Inflammatory macrophage treated with lipopolysaccharide for 4 hours (primary cell): Measurements from ENCODE around the gene ABI3BP.
"Not testable (repeated sequence)": the region's sequence is repeated elsewhere in the genome, so short reads cannot be mapped to it uniquely, and the experiment has no call there.

ENCODE experiments used
- DNase-seq: peaks from one replicate; pipeline ENCODE4 v3.0.0-alpha.2; 2020

Gene ABI3BP

DNA sequence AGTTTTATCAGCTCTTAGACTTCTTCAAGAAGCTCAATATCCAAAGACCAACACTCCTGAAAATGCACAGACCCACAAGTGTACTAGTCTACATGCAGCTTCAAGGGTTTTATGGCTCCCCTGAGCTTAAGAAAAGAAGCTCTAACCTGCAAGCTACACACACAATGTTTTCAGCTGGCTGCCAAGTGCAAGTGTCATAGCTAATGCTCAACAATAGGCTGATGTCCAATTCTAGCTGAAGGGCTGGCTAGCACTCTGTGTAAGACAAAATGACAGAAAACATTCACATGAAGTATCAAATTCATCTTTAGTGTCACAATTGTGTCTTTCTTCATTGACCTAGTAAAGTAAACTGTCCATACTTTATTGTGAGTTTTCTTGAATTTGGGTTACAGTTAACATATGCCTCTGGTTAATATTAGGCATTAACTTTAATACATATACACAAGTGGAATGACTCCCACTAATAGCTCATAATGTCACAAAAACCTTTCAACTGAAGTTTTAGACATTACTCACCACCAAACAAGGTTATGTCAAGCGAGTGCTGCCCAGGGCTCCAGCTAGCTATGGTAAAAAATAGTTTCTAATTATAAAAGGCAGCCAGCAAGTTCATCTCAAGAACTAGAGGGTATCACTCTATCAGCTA lies 15.1 kb downstream of the ABI3BP start:
- DNase-seq, result no peak

DNA sequence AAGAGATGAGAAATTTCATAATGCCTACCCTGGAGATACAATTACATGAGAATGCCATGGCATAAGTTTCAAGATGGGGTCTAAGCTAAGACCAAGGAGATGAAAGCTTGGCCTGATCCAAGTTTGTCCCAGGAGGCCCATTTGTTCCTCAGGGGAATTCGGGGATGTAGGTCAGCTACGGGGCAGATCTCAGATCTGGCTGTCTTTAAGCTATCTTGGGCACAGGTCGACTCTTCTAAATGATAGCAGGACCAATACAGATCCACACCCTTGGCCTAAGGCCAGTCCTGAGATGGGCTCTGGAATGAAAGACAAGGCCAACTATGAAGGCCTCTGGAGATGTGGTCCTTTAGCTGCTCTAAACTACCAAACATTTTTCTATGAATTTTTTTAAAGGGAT lies 16.6 kb downstream of the ABI3BP start:
- no peak for DNase-seq

- no peak for DNase-seq
These were observed 17.5 kb downstream of the ABI3BP start for GRCh38 chr3:100975714-100976113.

GRCh38 chr3:100973594-100973993 lies 19.6 kb downstream of the ABI3BP start:
- no peak for DNase-seq

GRCh38 chr3:100972867-100973266 lies 20.4 kb downstream of the ABI3BP start:
- DNase-seq, result no peak

- no peak for DNase-seq
These were observed 20.8 kb downstream of the ABI3BP start for GRCh38 chr3:100972301-100972844.

DNA sequence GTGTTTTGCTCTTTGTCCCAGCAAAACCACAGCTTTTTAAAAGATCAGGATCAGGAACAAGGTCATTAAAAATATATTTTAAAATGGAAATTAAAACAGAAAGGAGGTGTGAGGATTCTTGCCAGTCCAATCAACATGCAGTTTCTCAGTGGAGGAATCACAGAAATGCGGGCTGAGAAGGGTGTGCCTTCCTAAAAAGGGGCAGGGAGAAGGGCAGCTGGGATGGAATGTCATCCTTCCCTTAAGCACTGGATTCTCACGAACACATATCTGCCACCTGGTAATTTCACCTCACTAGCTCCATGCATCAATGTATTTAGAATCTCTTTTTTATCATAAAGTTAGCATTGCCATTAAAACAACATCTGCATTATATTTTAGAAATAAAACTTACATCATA lies 21.4 kb downstream of the ABI3BP start:
- no peak for DNase-seq

- no peak for DNase-seq
These were observed 22.7 kb downstream of the ABI3BP start for GRCh38 chr3:100970477-100970990.

DNA sequence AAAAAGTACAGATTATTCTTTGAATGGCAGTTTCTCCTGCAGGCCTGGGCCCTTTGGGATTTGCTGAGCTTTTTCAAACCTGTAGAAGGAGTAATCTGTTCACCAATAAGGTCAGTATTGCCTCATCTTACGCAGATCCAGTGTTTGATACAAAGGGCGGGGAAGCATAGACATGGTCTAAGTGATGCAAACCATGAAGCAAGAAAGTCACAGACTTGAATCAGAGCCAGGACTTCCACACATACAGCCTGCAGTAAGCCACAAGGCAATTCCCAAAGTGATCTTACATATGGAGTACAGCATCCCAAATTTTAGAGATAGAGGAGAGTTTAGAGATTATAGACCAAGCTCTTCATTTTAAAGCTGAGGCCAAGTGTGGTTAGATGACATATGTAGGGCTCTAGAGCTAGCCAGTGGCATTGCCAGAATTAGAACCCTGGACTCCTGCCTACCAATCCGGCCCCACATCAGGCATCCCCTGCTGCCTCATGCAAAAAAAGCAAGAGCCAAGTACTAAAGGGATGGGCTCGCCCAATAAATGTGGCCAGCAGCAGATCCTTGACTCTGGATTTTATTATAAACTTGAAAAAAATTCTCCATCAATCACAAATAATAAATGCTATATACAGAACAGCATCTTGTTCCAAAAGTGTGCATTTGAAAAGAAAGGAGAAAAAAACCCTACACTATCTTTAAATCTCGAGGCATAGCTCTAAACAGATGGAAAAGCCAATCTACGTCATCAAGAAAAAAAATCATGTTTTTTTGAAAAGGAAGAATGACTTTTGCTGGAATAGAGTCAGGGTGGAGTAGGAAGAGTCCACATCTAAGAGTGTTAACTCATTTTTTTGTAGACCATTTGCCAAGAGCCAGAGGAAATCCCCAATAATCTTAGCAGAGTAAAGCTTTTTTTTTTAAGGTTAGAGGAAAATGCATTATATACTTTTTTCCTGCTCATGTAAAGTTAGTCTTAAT lies 24.0 kb downstream of the ABI3BP start:
- no peak for DNase-seq

- no peak for DNase-seq
These were observed 26.4 kb downstream of the ABI3BP start for GRCh38 chr3:100966807-100967206.

DNA sequence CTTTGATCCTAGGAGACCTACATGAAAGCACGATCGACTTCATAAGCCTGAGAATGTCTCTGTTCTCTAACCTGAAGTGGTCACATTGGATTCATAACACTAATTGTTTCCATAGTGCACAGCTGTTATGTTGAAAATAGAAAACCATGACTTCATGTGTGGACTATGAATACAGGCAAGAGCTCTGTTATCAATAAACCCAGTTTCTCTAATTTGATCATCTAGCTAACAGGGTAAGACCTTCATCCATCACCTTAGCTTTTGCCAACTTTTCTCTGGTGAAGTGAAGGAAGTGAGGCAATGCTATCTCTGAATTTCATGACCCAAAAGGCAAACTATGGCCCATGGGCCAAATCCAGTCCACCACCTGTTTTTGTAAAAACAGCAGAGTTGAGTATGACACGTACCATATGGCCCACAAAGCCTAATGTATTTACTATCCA lies 27.2 kb downstream of the ABI3BP start:
- DNase-seq, result no peak

DNA sequence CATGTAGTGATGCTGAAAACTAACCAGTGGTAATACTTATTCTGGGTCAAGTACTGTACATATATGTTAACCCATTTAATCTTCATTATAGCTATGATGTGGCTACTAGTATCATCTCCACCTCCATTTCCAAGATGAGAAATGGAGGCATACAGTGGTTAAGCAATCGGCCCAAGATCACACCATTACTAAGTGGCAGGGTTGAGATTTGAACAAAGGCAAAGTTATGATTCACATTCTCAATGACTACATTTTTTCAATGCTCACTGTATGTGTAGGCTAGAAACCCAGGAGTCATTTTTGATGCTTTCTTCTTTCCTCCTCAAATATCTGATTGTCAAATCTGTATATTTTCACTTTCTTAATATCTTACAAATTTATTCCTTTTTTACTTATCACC lies 30.2 kb downstream of the ABI3BP start:
- no peak for DNase-seq

DNA sequence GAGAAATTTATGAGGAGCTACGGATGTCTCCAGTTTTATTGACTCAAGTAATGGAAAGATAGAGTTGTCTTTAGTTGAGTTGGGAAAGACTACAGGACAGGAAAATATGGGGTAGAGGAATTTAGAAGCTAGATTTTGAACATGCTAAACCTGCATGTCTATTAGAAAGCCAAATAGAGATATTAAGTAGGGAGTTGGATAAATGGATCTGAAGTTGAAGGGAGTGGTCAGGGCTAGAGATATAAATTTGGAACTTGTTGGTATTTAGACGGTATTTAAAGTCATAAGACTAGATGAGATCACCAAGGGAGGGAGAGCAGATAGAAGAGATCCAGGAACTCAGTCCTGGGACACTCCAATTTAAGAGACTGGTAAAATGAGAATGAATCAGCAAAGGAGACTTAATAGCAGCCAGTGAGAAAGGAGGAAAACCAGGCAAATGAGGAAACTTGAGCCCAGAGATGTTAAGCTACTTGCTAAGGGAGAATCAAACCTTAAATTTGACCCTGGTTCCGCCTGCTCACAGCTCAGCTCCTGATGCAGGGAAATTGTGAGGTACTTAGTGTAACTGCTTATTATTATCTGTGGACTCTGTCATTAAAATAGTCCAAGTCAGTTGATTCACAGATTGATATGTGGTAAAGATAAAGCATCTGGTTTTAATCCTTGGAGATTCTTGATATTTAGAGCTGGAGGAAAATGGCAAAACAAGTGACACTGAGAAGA lies 35.8 kb downstream of the ABI3BP start:
- no peak for DNase-seq

DNA sequence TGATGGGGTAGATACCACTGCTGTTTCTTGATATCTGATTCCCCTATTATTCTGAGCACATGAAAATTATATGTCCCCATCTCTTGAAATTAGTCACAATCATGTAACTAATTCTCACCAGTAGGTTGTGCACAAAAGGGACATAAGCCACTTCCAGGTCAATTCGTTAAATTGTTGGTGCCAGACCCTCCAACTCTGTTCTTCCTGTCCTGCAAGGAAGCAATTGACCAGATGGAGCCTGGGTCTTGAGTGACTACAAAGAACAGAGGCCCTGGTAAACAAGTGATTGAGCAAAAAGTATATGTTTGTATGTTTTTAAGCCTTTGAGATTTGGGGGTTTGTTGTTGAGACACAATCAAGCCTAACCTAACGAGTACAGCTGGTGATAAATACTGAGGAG lies 36.9 kb downstream of the ABI3BP start:
- DNase-seq, result no peak

GRCh38 chr3:100954990-100955389 lies 38.2 kb downstream of the ABI3BP start:
- no peak for DNase-seq

GRCh38 chr3:100954199-100954935 lies 38.9 kb downstream of the ABI3BP start:
- DNase-seq, result no peak

GRCh38 chr3:100953103-100953502 lies 40.1 kb downstream of the ABI3BP start:
- no peak for DNase-seq

DNA sequence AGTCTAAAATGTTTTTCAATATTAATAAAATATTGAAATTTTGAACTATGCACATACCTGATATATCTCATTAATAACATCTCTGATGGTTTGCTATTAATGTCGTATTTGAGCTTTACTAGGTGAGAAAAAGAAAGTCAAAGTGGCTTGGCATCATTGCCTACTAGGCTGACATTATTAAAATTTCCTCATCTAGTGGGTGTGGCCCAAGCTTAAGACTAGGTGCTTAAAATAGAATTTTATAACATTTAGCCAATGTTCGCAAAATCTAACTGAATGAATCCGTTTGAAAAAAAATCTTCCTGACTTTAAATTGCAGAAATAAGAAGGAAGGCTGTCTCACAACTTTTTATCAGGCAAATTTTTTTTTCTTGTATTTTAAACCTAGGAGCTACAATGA lies 46.1 kb downstream of the ABI3BP start:
- DNase-seq, result no peak

GRCh38 chr3:100946096-100946495 lies 47.1 kb downstream of the ABI3BP start:
- DNase-seq, result not testable (repeated sequence)

GRCh38 chr3:100941451-100941850 lies 51.8 kb downstream of the ABI3BP start:
- no peak for DNase-seq

GRCh38 chr3:100941041-100941440 lies 52.2 kb downstream of the ABI3BP start:
- DNase-seq, result no peak

DNA sequence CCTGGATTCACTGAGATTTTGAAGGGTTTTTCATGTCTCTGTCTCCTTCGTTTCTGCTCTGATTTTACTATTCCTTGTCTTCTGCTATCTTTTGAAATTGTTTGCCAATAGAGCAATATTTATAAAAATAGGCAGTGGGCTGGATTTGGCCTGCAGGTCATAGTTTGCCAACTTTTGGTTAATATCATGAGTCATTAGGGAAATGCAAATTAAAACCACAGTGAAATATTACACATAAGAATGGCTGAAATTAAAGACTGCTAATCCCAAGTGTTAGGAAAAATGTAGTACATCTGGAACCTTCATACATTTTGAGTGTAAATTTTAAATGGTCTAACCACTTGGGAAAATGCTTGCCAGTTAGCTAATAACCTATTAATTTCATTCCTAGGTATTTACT lies 56.3 kb downstream of the ABI3BP start:
- no peak for DNase-seq
